SH-SY5Y (cell line): ENCODE results near the gene OR8S1.

Experiments
- GATA2 ChIP-seq: IDR thresholded peaks from 2 replicates; pipeline ENCODE4 v1.6.1; 2011; ENCODE audit warnings: mild to moderate bottlenecking, low read depth, low read length
- GATA3 ChIP-seq: IDR thresholded peaks from 2 replicates; pipeline ENCODE4 v1.6.1; 2011; ENCODE audit warnings: low read depth, mild to moderate bottlenecking, low read length, moderate library complexity

DNA sequence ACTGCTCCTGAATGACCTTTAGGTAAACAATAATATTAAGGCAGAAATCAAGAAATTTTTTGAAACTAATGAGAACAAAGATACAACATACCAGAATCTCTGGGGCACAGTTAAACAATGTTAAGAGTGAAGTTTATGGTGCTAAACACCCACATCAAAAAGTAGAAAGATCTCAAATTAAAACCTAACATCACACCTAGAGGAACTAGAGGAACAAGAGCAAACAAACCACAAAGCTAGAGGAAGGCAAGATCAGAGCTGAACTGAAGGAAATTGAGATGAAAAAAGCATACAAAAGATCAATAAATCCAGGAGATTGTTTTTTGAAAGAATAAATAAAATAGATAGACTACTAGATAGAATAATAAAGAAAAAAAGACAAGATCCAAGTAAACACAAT lies 7.2 kb downstream of the OR8S1 start:
- TF ChIP-seq GATA3 (no peak), GATA2 (no peak)
